ENCODE results near the gene TTN.

TTN gene

DNA sequence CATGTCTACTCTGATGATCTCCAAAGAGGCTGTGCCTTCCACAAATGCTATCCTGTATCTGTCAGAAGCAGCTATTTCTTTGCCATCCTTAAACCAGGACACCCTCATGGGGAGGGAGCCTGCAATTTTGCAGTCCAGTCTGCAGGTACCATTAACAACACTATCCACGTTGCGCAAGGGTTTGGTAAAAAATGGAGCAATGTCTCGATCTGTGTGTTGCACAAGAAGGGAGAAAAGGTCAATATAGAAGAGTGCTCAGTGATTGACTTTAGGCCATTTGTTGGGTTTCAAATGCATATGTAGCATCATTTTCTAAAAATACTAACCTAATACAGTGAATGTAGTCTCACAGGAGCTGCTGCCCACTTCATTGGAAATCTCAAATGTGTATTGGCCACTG lies 74.3 kb downstream of the TTN start:
- H3K4me3 ChIP-seq (ENCODE audit: low read depth, low read length): no peak overlapping the region
- DNase-seq (ENCODE audit: low read depth): no peak
- TF ChIP-seq CTCF (IDR thresholded peaks at IDR 0.05; ENCODE audit: low read depth, low read length, missing control alignments): no peak

GRCh38 chr2:178731300-178731699 lies 75.9 kb downstream of the TTN start:
- TF ChIP-seq CTCF (IDR thresholded peaks at IDR 0.05; ENCODE audit: low read depth, low read length, missing control alignments): no peak
- DNase-seq (ENCODE audit: low read depth): no peak
- no peak overlapping the region for H3K4me3 ChIP-seq (ENCODE audit: low read depth, low read length)

DNA sequence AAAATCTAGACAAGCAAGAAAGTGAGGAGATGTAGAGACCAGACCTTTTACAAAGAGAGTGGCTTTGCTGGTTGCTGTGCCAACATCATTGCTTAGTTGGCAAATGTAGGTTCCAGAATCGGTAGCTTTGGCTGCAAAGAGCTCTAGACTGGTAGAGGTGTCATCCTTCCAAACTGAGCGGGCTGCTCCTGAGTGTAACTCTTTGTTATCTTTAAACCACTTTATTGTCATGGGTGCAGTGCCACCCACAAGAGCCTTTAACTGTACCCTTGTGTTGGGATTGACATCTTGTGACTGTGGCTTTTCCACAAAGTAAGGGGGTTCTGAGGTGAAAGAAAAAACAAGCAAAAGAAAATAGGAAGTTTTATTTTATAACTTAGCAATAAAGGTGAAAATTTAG lies 77.2 kb downstream of the TTN start:
- no peak overlapping the region for H3K4me3 ChIP-seq (ENCODE audit: low read depth, low read length)
- TF ChIP-seq CTCF (IDR thresholded peaks at IDR 0.05; ENCODE audit: low read depth, low read length, missing control alignments): no peak
- DNase-seq (ENCODE audit: low read depth): no peak

GRCh38 chr2:178723786-178724346 lies 83.4 kb downstream of the TTN start:
- no peak for TF ChIP-seq CTCF (IDR thresholded peaks at IDR 0.05; ENCODE audit: low read depth, low read length, missing control alignments)
- H3K4me3 ChIP-seq (ENCODE audit: low read depth, low read length): no peak overlapping the region
- no peak for DNase-seq (ENCODE audit: low read depth)

DNA sequence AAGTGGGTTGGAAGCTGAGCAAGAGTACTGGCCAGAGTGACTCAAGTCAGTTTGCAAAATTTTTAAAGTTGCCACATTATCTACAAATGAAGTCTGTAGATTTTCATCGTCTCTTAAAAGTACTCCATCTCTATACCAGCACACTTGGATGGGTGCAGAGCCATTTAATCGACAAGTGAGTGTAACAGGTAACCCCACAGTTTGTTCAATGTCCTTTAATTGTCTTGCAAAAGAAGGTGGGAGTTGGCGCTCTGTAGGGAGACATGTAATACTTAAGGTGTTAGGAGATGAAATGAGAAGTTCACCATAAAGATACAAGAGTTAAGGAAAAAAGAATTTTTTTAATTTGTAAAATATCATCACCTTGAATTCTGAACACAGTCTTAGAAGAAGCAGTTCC lies 84.9 kb downstream of the TTN start:
- no peak for DNase-seq (ENCODE audit: low read depth)

DNA sequence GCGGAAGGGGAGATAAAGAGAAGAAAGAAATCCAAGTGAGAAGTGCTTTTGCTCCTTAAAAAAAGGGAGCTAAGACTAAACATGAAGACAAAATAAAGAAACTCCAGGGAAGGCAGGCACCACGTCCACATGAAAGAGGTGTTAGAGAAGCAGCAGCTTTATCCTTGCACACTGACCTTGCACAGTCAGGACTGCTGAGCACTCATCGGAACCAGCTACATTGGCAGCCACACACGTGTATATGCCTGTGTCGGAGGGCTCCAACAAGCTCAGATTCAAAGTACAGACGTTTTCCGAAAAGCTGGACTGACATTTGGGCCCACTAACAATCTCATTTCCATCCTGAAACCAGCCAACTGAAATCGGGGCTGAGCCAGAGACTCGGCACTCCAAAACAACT lies 88.2 kb downstream of the TTN start:
- H3K4me3 ChIP-seq (ENCODE audit: low read depth, low read length): no peak overlapping the region
- no peak for TF ChIP-seq CTCF (IDR thresholded peaks at IDR 0.05; ENCODE audit: low read depth, low read length, missing control alignments)
- DNase-seq (ENCODE audit: low read depth): no peak

More for the DNA sequence above, 84.9 kb downstream of the TTN start:
- no peak for TF ChIP-seq CTCF (IDR thresholded peaks at IDR 0.05; ENCODE audit: low read depth, low read length, missing control alignments)
- H3K4me3 ChIP-seq (ENCODE audit: low read depth, low read length): no peak overlapping the region

DNA sequence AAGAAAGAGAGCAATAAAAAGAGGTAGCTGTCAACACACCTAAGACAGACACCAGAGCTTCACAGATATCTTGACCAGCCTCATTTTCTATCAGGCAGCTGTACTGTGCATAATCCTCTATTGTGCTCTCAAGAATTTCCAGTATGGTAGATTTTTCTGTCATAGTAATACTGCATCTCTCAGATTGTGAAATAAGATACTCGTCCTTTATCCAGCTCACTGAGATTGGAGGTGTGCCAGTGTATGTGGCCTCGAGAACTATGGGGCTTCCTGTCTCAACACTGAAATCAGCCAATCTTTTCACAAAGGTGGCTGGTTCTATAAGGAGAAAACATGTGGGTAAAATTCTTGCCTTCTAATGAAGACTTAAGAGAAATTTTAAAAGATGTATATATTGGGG lies 88.9 kb downstream of the TTN start:
- no peak overlapping the region for H3K4me3 ChIP-seq (ENCODE audit: low read depth, low read length)
- DNase-seq (ENCODE audit: low read depth): no peak
- no peak for TF ChIP-seq CTCF (IDR thresholded peaks at IDR 0.05; ENCODE audit: low read depth, low read length, missing control alignments)
